Skin epidermis (tissue), 12 donors: Measurements from ENCODE around the gene SLAMF1.
"Not testable (repeated sequence)": the region's sequence is repeated elsewhere in the genome, so short reads cannot be mapped to it uniquely, and the experiment has no call there.

ENCODE experiments used
- H3K27ac ChIP-seq, 21 experiments: fragments of 200-600 bp; sonication (generic) in 11 of 21; one replicate each; pipeline ENCODE4 v1.5.0; 2020; ENCODE audit warnings: mild to moderate bottlenecking in 3 of 21, inconsistent platforms in 2 of 21, moderate library complexity in 2 of 21
- H3K4me3 ChIP-seq, 7 experiments: fragments of 200-600 bp; sonication (generic) in 2 of 7; one replicate each; pipeline ENCODE4 v1.5.0; 2020; ENCODE audit warnings: inconsistent platforms in 2 of 7, mild to moderate bottlenecking in 2 of 7, moderate library complexity in 1 of 7

Gene SLAMF1

DNA sequence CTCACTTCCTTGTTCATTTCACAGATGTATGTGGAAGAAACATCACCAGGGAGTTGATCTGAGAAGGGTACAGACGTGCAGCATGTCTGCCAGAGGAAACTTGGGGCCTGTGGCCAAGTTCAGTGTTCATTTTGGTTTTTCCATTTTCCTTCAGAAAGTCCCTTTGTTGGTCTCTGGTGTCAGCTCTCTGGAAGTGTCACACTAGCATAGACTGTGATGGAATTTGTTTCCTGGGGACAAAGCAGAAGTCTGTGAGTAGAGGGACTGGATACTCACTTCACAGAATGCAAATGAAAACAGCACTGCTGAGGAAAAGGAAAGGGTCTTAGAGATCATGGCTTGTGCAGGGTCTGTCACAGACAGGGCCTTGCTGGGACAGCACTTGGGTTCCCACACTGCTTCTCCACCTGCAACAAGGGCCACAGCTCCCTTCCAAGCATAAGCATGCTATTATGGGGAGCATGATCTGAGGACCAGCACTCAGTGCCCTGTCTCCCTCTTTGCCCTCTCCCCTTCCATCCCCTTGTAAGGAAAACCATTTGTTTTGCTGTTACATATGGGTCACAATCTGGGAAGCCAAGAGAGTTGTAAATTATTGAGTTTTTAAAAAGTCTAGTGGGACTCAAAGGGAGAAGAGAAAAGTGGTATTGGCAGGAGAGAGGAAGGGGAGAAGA lies 36.1 kb downstream of the SLAMF1 start:
- Histone ChIP-seq H3K4me3 (no peak overlapping the region), H3K27ac (peak overlapping the region in 2 of 21 experiments; percentile 8 to 26)

DNA sequence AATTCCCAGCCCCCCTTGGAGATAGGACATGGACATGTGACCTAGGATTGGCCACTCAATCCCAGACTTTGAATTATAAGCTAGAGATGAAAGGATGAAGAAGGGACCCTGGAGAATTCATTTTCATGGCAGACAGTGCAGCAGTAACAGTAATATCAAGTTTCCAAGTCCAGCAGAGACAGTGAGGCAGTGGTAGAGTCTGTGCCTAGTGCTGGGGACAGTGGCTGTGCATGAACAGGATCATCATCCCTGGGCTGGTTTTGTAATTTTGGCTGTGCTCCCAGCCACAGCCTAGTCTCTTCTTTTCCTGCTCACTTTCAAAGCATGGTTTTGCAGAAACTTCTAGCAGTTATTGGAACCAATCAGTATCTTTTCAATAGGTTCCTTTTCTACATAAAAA lies 37.9 kb downstream of the SLAMF1 start:
- H3K4me3 ChIP-seq: no peak overlapping the region
- no peak overlapping the region for H3K27ac ChIP-seq

DNA sequence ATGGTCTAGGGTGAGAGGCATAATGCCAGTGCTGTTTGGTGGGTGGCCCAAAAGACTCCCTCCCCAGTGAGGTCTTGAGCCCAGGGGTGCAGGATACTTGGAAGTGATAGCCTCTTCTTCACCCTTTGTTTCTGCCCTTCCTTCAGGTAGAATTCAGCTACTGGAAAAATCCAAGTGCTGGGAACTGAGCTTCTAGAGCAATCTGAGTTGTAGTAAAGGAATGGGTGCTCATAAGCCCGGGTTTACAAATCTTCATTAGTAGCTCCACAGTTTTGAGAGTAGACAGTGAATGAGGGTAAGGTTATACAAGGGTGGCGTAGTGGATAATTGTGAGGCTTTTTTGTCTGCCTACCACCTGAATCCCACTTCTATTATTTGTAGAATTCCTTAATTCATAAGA lies 38.3 kb downstream of the SLAMF1 start:
- no peak overlapping the region for H3K4me3 ChIP-seq
- H3K27ac ChIP-seq: no peak overlapping the region

- no peak overlapping the region for H3K4me3 ChIP-seq
- no peak overlapping the region for H3K27ac ChIP-seq
These were observed 38.8 kb downstream of the SLAMF1 start for GRCh38 chr1:160608057-160608456.

DNA sequence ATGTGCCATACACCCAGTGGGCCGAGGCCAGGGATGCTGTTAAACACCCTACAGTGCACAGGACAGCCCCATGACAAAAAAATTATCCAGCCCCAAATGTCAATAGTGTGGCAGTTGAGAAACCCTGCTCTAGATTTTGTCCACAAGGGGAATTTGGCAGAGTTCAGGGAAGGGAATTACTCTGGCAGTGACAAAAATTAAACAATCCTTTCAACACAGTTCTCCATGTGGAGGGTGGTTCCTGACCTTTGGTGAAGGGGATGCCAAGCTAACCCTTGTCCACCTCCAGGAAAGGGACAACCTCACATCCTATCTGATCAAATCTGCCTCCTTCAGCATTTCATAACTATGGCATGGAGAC lies 39.2 kb downstream of the SLAMF1 start:
- no peak overlapping the region for H3K4me3 ChIP-seq
- H3K27ac ChIP-seq: peak overlapping the region in 1 of 21 experiments; percentile 64

- Histone ChIP-seq H3K27ac (peak overlapping the region in 2 of 21 experiments; percentile 35 to 64), H3K4me3 (no peak overlapping the region)
These were observed 39.7 kb downstream of the SLAMF1 start for GRCh38 chr1:160607011-160607671.

GRCh38 chr1:160606611-160607010 lies 40.2 kb downstream of the SLAMF1 start:
- H3K27ac ChIP-seq: peak overlapping the region in 4 of 21 experiments; percentile 3 to 64 (median 44)
- H3K4me3 ChIP-seq: no peak overlapping the region

GRCh38 chr1:160605792-160606479 lies 40.9 kb downstream of the SLAMF1 start:
- Histone ChIP-seq H3K27ac (peak overlapping the region in 4 of 21 experiments; percentile 3 to 64 (median 44)), H3K4me3 (no peak overlapping the region)

DNA sequence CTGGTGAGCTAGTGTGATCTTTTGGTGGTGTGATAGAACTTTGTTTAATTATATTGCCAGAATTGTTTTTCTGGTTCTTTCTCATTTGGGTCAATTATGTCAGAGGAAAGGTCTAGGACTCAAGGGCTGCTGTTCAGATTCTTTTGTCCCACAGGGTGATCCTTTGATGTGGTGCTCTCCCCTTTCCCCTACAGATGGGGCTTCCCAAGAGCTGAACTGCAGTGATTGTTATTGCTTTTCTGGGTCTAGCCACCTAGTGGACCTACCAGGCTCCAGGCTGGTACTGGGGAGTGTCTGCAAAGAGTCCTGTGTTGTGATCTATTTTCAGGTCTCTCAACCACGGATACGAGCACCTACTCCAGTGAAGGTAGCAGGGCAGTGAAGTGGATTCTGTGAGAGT lies 41.6 kb downstream of the SLAMF1 start:
- H3K4me3 ChIP-seq: no peak overlapping the region
- peak overlapping the region in 1 of 21 experiments; percentile 64 for H3K27ac ChIP-seq

GRCh38 chr1:160597705-160598104 lies 49.1 kb downstream of the SLAMF1 start:
- no peak overlapping the region for H3K27ac ChIP-seq
- H3K4me3 ChIP-seq: no peak overlapping the region

- Histone ChIP-seq H3K4me3 (no peak overlapping the region), H3K27ac (no peak overlapping the region)
These were observed 49.8 kb downstream of the SLAMF1 start for GRCh38 chr1:160597051-160597450.

GRCh38 chr1:160590488-160590887 lies 56.4 kb downstream of the SLAMF1 start:
- Histone ChIP-seq H3K4me3 (no peak overlapping the region), H3K27ac (no peak overlapping the region)

DNA sequence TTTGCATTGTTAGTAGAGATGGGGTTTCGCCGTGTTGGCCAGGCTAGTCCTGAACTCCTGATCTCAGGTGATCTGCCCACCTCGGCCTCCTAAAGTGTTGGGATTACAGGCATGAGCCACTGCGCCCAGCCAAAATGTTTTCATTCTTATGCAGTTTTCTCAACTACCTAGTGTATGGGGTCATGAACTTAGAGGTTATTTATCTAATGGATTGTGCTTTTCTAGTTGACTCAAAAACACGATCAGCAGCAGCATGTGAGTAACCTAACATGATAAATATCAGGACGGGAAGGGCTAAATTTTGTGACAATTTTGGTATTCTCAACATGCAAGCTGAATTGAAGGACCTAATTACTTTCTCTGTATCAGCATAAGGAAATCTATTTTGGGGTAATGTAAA lies 58.4 kb downstream of the SLAMF1 start:
- H3K4me3 ChIP-seq: no peak overlapping the region
- no peak overlapping the region for H3K27ac ChIP-seq

DNA sequence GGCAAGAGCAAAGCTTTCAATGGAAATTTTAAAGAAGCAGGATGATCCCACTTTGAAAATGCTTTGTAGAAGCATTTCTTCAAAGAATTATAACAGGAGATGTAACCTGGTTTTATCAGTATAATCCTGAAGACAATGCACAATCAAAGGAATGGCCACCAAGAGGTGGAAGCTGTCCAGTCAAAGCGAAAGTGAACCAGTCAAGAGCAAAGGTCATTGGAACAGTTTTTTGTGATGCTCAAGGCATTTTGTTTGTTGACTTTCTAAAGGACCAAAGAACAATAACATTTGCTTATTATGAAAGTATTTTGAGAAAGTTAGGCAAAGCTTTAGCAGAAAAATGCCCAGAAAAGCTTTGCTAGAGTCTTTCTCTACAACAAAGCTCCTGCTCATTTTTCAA lies 62.1 kb downstream of the SLAMF1 start:
- peak overlapping the region in 1 of 21 experiments; percentile 47 for H3K27ac ChIP-seq

DNA sequence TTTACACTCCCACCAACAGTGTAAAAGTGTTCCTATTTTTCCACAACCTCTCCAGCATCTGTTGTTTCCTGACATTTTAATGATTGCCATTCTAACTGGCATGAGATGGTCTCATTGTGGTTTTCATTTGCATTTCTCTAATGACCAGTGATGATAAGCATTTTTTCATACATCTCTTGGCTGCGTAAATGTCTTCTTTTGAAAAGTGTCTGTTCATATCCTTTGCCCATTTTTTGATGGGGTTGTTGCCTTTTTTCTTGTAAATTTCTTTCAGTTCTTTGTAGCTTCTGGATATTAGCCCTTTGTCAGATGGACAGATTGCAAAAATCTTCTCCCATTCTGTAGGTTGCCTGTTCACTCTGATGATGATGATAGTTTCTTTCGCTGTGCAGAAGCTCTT lies 63.9 kb downstream of the SLAMF1 start:
- H3K4me3 ChIP-seq: not testable (repeated sequence)

More for the DNA sequence above, 62.1 kb downstream of the SLAMF1 start:
- no peak overlapping the region for H3K4me3 ChIP-seq

DNA sequence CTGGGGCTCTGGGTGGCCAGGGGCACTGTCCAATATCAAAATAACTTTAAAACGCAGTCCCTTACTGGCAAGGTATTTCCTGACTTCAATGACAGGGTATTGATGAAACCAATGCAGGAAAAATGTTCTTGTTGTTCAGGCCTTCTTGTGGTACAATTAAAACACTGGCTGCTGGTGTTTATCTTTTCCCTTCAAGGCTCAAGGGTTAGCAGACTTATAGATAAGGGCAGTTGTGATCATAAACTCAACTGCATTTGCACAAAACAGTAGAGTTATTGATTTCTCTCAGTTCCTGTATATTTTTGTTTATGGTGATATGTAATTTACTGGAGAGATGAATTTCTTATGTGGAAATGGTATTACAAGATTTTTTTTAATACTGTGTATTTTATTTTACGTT lies 64.9 kb downstream of the SLAMF1 start:
- peak overlapping the region in 2 of 21 experiments; percentile 1 to 95 for H3K27ac ChIP-seq
- H3K4me3 ChIP-seq: no peak overlapping the region

More for the DNA sequence above, 63.9 kb downstream of the SLAMF1 start:
- H3K27ac ChIP-seq: not testable (repeated sequence)

GRCh38 chr1:160580221-160580812 lies 66.5 kb downstream of the SLAMF1 start:
- peak overlapping the region in 8 of 21 experiments; percentile 29 to 95 (median 54) for H3K27ac ChIP-seq
- no peak overlapping the region for H3K4me3 ChIP-seq

- H3K4me3 ChIP-seq: peak within 1 kb of the TSS in 6 of 7 experiments; percentile 6 to 32 (median 24)
These were observed 67.6 kb downstream of the SLAMF1 start, which contains the start of gene CD84 for GRCh38 chr1:160579216-160579701. CD84 (minus strand) TSS chr1:160579496; CDS start chr1:160579437, 59 bp downstream.

GRCh38 chr1:160578525-160579191 lies 68.2 kb downstream of the SLAMF1 start:
- Histone ChIP-seq H3K27ac (peak overlapping the region in 19 of 21 experiments; percentile 4 to 97 (median 63)), H3K4me3 (peak overlapping the region in 6 of 7 experiments; percentile 6 to 32 (median 24))

More at GRCh38 chr1:160579216-160579701, 67.6 kb downstream of the SLAMF1 start, which contains the start of gene CD84:
- peak within 1 kb of the TSS in 19 of 21 experiments; percentile 4 to 97 (median 63) for H3K27ac ChIP-seq
